NOMO-1 treated with DMSO at 0.1 percent for 48 hours (cell line): ENCODE data around the gene ITGAL.

Experiments used
- DNase-seq: peaks from one replicate; lab custom pipeline; 2025; ENCODE audit not compliant: unreplicated experiment; lab: John Stamatoyannopoulos, UW

Gene ITGAL

DNA sequence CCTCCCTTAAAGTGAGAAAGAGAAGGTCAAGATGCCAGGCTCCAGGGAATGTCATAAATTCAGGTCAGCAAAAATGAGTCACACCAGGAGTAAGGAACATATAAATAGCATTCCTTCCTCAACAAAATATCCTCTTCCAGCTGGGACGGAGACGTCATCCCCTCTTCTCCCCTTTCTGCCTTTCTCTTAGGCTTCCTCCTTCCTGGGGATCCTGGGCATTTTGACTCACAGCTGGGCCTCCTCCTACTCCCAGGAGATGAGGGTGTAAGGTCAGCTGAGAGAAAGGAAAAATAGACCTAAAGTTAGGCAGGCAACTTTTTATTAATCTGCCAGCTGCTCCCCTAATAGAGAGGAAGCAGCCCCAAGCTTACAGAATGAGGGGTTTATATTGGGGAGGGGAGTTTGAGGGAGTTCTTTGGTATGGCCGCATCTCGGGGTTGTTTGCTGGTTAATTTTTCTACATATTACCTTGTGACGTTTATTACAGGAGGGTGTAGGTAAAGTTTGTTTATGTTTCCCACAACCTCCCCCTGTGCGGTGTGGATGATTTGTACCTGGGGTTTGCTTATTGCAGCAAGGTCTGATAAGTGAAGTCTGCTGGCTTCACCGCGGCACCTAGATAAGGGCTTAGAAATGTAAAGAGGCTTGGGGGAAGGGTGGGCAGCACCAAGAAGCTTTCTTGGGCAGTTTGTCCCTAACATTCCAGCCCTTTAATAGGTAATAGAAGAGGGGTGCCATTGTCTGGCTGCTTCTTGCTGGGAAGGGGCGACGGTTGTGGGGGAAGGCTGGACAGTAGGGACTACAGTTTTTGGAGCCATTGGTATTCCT is 69.2 kb downstream of the ITGAL start:
- DNase-seq: no peak

DNA sequence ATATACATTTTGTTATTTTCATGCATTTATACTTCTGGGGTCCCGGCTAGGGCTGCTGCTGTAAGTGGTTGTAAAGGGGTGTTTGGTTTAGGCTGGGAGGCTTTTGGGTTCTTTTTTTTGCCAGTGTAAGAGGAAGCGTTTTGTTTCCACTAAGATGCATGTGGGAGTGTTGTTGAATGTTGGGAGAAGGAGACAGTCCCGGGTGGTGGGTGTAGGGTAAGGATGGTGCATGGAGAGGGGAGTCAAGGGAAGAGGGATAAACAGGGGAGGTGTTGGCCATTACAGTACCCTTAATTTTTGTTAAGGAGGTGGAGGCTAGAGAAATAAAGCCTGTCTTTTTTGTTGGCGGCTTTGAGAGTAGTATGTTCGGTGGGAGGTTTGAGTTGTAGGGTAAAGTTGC is 70.5 kb downstream of the ITGAL start:
- no peak for DNase-seq

- DNase-seq: peak; percentile 44
These were observed 73.6 kb downstream of the ITGAL start for GRCh38 chr16:30546115-30546514.

DNA sequence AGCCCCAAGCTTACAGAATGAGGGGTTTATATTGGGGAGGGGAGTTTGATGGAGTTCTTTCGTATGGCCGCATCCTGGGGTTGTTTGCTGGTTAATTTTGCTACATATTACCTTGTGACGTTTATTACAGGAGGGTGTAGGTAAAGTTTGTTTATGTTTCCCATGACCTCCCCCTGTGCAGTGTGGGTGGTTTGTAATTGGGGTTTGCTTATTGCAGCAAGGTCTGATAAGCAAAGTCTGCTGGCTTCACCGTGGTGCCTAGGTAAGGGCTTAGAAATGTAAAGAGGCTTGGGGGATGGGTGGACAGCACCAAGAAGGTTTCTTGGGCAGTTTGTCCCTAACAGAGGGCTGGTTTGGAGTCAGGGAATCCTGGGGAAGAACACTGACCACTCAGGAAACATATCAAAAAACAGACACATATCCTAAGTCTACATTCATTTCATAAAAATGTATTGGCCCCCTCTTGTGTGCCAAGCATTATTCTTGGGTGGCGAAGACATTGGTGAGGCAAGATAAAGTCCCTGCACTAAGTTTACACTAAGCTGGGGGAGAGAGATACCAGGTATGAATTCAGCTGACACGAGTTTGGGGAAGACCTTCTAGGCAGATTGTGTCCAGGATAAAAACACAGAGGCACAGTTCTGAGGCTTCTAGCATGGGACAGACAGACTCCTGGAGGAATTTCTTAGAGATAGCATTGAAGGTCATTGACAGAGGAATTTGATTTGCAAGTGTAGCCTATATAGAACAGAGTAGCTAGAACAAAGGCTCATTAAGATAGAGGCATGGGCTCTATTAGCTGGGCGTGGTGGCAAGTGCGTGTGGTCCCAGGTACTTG is 76.1 kb downstream of the ITGAL start:
- DNase-seq: no peak

DNA sequence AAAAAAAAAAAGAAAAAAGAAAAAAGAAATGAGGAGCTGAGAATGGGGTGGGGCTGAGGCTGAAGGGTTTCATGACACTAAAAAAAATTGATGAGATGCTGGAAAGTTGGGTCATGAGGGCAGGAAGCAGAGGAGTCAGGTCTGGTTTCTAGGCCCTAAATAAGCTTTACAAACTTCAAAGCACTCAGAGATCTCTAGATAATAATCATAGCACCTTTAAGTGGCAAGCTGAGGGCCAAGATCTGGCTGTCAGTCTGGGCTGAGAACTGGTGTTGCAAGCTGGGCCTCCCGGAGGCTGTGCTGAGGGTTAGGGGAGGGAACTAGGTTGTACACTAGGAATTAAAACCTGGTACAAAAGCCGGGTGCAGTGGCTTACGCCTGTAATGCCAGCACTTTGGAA is 79.2 kb downstream of the ITGAL start:
- no peak for DNase-seq

- DNase-seq: no peak
These were observed 80.4 kb downstream of the ITGAL start for GRCh38 chr16:30552956-30553355.

DNA sequence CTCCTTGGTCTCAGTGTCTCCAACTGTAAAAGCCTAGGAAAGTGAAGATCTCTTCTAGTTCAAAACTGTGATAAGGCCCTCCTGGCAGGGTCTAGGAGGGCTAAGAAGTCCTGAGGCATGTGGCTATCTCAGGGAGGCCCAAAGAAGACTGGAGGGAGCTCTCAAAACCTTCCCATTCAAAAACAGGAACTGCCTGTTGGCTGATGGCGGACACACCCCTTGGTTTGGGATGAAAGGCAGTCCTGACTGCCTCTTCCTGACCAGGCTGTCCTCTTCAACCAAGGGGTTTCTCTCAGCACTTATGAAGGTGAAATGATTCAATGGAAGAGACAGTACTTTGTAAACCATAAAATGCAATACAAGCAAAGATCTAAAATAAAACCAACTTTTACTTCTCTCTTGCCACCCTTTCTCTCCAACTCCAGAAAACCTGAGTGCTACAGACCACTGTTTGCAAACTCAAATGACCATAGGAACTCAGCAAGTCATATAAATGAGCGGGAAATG is 80.9 kb downstream of the ITGAL start:
- DNase-seq: no peak

DNA sequence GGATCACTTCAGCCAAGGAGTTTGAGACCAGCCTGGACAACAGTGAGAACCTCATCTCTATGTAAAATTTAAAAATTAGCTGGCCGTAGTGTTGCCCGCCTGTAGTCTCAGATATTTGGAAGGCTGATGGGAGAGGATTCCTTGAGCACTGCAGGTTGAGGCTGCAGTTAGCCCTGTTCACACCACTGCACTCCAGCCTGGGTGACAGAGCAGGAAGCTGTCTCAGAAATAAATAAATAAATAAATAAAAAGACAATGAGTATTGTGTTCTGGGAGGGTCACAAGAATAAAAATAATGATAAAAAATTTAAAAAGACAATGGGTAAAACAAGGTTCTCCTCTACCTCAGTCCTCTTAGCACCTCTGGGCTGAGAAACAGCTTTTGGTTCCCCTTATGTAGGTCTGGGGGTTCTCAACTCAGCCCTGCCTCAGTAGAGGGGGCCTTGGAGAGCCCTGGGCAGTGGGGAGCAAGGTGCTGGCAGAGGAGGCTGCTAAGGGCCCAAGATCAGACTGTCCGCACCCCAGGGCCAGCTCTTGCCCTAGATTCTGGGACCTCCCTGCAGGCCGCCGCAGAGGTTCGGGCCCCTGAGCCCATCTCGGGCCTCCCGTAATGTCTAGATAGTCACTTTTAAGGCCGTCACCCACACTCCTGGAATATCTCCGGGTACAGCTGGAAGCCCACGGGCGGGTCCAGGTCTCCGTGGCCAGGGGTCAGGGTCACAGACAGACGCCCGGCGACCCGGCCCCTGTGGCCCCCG is 82.2 kb downstream of the ITGAL start:
- DNase-seq: no peak

DNA sequence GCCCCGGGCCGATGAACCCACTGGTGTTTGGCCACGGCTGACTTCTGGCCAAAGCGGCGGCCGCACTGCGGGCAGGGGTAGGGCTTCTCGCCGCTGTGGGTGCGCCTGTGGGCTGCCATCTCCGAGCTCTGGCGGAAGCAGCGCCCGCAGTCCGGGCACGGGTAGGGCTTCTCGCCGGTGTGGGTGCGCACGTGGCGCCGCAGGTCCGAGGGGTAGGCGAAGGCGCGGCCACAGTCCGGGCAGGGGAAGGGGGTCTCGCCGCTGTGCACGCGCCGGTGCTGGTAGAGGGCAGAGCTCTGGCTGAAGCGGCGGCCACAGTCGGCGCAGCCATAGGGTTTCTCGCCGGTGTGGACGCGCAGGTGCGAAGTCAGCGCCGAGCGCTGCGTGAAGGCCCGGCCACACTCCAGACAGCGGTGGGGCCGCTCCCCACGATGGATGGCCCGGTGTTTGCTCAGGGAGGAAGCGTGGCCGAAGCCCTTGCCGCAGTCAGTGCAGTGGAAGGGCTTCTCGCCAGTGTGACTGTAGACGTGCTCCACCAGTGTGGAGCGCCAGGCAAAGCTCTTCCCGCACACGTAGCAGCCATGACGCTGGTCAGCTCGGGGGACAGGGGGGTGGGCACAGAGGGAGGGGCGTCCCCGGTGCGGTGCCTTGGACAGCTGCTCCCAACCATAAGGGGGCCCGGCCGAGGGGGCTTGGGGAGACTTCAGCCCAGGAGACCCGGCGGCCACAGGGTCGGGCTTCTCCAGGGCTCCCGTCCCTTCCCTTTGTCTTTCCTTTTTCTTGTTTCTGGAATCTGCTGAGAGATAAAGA is 83.0 kb downstream of the ITGAL start:
- DNase-seq: no peak

DNA sequence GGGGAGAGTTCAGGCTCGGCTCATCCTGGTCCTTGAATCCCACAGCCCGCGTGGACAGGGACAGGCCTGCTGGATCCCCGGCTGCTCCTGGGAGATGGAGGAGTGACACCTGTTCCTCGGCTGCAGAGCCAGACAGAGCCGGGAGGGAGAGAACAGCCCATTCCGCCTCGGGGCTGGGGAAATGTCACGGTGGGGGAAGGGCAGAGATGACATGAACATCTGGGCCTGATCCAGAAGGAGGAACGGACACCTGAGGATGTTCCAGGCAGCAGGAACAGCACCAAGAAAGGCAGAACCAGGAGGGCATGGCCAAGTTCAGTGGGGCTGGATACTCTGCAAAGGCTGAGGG is 83.6 kb downstream of the ITGAL start:
- DNase-seq: no peak

DNA sequence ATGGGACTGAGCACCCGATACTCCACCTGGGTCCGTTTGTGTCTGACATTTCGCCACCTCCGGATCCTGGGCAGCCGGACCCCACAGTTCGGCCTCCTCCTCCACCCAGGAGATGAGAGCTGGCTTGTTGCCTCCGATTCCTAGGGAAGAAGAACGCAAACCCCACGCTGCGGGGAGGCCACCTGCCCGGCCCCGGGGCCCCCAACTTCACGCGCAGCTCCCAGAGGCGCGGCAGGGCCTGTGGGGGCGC is 85.1 kb downstream of the ITGAL start:
- no peak for DNase-seq

DNA sequence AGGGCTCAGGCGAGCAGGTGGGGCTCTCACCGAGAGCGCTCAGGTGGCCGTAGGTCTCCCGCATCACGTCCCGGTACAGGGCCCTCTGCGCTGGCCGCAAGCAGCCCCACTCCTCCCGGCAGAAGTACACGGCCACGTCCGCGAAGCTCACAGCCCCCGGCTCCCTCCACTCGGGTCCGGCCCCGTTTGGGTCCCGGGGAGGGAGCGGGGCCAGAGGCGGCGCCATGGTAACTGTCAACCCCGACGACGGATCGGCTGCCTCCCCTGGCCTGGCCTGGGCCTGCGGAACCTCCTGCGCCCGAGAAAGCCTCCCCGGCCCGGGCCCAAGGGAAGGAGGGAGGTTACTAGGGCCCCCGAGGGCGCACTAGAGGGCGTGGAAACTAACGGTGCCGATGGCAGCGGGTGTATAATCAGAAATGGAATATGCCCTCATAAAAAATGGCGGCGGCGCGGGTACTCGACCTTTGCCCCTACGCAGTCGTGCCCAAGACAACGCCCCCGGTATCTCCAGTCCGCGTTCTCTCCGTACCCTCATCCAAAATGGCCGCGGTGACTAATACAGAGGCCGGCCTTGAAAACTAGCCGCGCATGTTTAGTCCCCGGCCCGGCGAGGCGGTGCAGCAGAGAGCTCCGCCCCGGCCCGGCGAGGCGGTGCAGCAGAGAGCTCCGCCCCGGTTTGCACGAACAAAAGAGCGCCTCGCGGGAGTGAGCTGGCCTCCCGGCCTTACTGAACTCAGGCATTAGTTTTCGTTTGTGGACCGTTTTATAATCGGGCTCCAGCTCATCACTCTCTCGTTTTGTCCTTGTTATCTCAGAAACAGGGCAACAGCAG is 85.6 kb downstream of the ITGAL start, which contains the start of gene ZNF764:
Gene ZNF764, minus strand, starts transcription at position 418 of the 832 bp plus-strand sequence. Its CDS starts 192 bp downstream, at position 226.
- DNase-seq: peak; percentile 98

DNA sequence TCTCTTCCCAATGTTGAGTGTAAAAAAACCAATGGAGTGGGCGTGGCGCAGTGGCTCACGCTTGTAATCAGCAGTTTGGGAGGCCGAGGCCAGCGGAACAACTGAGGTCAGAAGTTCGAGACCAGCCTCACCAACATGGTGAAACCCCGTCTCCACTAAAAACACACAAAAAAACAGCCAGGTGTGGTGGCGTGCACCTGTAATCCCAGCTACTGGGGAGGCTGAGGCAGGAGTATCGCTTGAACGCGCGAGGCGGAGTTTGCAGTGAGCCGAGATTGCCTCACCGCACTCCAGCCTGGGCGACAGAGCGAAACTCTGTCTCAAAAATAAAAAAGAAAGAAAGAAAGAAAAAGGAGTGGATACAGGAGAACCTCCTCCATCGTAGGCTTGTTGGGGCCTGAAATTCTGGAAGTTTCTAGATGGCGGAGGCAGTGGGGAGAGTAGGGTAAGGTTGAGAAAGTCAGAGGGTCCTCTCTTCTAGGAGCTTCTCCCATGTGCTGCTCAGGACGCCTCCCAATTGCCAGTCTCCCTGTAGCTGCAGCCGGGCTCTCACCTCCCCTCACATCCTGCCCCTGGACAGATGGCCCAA is 86.3 kb downstream of the ITGAL start:
- no peak for DNase-seq

DNA sequence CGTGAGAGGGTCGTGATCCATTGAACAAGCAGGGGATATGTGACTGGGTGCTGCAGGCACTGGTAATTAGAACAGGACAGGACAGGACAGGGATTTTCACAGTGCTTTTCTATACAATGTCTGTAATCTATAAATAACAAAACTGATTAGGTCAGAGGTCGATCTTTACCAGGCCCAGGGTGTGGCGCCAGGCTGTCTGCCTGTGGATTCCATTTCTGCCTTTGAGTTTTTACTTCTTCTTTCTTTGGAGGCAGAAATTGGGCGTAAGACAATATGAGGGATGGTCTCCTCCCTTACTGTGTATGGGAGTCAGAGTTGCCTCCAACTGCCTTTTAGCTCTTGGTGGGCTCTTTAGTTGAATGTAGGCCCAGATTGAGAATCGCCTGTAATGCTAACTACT is 87.1 kb downstream of the ITGAL start:
- DNase-seq: peak; percentile 68

DNA sequence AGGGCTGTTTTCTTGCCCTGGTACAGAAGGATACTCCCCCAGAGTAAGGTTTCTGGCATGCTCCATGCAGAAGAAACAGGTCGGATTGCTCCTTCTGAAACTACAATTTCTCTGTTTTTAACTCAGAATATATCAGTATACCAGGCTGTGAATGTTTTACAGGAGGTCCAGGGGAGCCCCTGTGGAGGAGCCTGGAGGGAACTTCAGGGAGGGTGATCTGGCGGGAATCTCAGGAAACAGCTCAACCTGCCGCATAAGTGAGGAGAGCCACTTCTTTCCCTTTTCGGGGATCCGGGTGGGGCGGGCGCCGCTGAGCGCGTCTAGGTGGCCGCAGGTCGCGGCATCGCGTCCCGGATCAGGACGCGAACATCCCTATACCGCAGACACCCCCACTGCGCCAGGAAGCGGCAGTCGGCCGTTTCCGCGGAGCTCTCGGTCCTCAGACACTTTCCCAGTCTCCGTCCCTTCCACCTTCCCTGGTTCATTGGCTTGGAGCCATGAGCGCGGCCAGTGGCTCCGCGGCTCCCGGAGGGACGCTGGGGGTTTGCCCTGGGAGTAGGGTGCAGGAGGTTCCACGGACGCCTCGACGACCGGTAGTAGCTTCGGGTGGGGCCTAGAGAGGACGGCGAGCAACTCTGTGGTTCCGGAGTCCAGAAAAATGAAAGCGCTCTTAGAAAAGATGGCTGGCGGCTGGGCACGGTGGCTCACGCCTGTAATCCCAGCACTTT is 88.7 kb downstream of the ITGAL start:
- no peak for DNase-seq

DNA sequence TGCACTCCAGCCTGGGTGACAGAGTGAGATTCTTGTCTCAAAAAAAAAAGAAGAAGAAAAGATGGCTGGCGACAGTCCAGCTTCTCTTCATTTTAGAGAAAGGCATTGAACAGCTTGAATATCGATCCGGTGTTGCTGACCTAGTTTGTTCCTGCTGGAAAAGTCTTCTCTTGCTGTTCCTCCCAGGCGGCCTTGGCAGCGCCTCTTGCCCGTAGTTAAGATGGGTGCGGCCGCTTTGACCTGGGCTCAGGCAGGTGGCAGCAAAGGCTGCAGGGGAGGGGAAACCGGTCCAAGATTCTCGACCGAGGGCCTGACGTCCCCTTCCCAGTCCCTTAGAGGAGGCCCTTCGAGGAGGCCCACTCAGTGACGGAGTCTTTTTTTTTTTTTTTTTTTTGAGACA is 89.5 kb downstream of the ITGAL start:
- DNase-seq: no peak

GRCh38 chr16:30565526-30565925 is 93.0 kb downstream of the ITGAL start:
- no peak for DNase-seq

GRCh38 chr16:30565984-30566383 is 93.4 kb downstream of the ITGAL start:
- DNase-seq: no peak

- no peak for DNase-seq
These were observed 94.0 kb downstream of the ITGAL start for GRCh38 chr16:30566531-30566930.
